ENCODE measurements around the gene PAX7. TPM values are rescaled to one million over a fixed set of nuclear protein-coding genes. Genes with fewer than 3 reads are reported as not detected.

PAX7 gene
- total and polyA plus RNA-seq, 9 of the 15 experiments (the other 6 are each of a cell fraction or from before 2014, with no cell fraction given), result not detected

DNA sequence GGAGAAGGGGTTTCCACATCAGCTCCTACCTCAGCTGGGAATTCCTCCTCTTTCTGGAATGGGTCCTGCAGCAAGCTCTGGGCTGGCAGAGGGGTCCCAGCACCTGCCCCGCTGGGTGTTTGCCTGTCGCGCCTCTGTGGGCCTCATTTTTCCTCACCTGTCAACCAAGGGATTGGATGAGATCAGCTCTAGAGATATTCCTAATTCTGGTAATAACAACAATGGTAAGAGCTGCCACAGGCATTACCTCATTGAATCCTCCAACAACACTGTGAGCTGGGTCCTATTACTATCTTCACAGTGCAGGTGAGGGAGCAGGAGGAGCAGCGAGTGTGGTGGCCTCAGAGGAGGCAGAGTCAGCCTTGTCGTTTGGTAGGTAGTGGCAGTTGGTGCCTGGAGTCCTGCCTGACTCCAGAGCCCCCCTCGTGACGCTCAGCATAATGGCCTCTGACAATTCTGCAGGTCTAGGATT lies 23.3 kb upstream of the PAX7 start:
- Histone ChIP-seq H3K27ac (ENCODE audit: extremely low read depth, low read depth, low read length) (no peak overlapping the region), H3K79me2 (ENCODE audit: control insufficient read depth, insufficient read depth, low read length) (no peaks in the 10 kb centered on the region), H3K4me3 (no peak overlapping the region), H3K36me3 (ENCODE audit: control insufficient read depth, insufficient read depth, low read length) (no peaks in the 10 kb centered on the region), H3K9ac (ENCODE audit: insufficient read depth in 1 of 2, low read depth in 2 of 2, low read length in 2 of 2) (no peak overlapping the region), H2AFZ (ENCODE audit: low read depth, low read length) (no peak overlapping the region), H3K4me2 (ENCODE audit: insufficient read depth, low read length) (no peak overlapping the region), H3K4me1 (replicated peaks in 1 of 2; ENCODE audit: control insufficient read depth in 2 of 2, insufficient read depth in 2 of 2, low read length in 2 of 2) (no peaks in the 10 kb centered on the region), H3K27me3 (ENCODE audit: control insufficient read depth in 2 of 2, insufficient read depth in 2 of 2, low read length in 2 of 2) (peaks cover 25 to 53% of the 10 kb centered on the region in 2 experiments), H3K9me3 (replicated peaks; ENCODE audit: control insufficient read depth, insufficient read depth, low read depth, low read length) (no peaks in the 10 kb centered on the region), H4K20me1 (replicated peaks; ENCODE audit: control insufficient read depth, insufficient read depth, low read length) (peaks cover 11% of the 10 kb centered on the region; the same call in 1 of the 2 replicates), H3K9me1 (ENCODE audit: control insufficient read depth, insufficient read depth, low read length) (no peaks in the 10 kb centered on the region)
- TF ChIP-seq MCM3 (IDR thresholded peaks at IDR 0.05) (no peak), MECOM (CRISPR knock-in tag; IDR thresholded peaks at IDR 0.05) (no peak), PHB2 (IDR thresholded peaks at IDR 0.05; ENCODE audit: low read depth) (no peak), KDM2B (CRISPR knock-in tag; IDR thresholded peaks at IDR 0.05) (no peak), ERF (CRISPR knock-in tag; IDR thresholded peaks at IDR 0.05) (no peak)
- TF ChIP-seq, protein P1, sequence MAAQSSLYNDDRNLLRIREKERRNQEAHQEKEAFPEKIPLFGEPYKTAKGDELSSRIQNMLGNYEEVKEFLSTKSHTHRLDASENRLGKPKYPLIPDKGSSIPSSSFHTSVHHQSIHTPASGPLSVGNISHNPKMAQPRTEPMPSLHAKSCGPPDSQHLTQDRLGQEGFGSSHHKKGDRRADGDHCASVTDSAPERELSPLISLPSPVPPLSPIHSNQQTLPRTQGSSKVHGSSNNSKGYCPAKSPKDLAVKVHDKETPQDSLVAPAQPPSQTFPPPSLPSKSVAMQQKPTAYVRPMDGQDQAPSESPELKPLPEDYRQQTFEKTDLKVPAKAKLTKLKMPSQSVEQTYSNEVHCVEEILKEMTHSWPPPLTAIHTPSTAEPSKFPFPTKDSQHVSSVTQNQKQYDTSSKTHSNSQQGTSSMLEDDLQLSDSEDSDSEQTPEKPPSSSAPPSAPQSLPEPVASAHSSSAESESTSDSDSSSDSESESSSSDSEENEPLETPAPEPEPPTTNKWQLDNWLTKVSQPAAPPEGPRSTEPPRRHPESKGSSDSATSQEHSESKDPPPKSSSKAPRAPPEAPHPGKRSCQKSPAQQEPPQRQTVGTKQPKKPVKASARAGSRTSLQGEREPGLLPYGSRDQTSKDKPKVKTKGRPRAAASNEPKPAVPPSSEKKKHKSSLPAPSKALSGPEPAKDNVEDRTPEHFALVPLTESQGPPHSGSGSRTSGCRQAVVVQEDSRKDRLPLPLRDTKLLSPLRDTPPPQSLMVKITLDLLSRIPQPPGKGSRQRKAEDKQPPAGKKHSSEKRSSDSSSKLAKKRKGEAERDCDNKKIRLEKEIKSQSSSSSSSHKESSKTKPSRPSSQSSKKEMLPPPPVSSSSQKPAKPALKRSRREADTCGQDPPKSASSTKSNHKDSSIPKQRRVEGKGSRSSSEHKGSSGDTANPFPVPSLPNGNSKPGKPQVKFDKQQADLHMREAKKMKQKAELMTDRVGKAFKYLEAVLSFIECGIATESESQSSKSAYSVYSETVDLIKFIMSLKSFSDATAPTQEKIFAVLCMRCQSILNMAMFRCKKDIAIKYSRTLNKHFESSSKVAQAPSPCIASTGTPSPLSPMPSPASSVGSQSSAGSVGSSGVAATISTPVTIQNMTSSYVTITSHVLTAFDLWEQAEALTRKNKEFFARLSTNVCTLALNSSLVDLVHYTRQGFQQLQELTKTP (IDR thresholded peaks at IDR 0.05; ENCODE audit: low read depth in 1 of 2, partially characterized antibody in 2 of 2), result no peak
- in situ Hi-C loops (cut with MboI) (loop anchor here (25.0 kb wide), 1 partner anchor 1055 kb away; the partner anchor contains the start of gene HTR6), intact Hi-C loops (cut with micrococcal nuclease) (no loop called here)
- no peak for DNase-seq (ENCODE audit: extremely low read depth in 1 of 4, low spot score in 3 of 4)
- CTCF ChIA-PET (ENCODE audit: low intra/inter-chr PET ratio), result no interaction called here
- no peak for ATAC-seq
- POLR2A ChIA-PET, result interaction anchor here (0.8 to 1.2 kb wide), 3 partner anchors 10 to 507 kb away, joined by 3 to 4 read pairs (median 3); no protein-coding TSS in a partner anchor
- WGBS (ENCODE audit: insufficient coverage, low coverage, missing lambda C conversion rate), result 0% methylated on average over 7 of the region's 7 CpGs
- no peak for FAIRE-seq
- BruUV-seq (replicated peaks), result no TSS peak
